Neural cell (in vitro differentiated cells): Measurements from ENCODE around the gene ADM2. TPM values are rescaled to one million over a fixed set of nuclear protein-coding genes. Genes with fewer than 3 reads are reported as not detected.

ENCODE experiments used
- H2AFZ ChIP-seq: fragments of 200-600, 300-800 bp; sonication (generic), shearing (Covaris generic); 2 replicates; pipeline ENCODE4 v1.6.0; 2014; ENCODE audit warnings: low read depth, mild to moderate bottlenecking, antibody characterized with exemption, low read length, moderate library complexity
- H3F3A ChIP-seq: fragments of 200-600 bp; shearing (Covaris generic); 2 replicates; pipeline ENCODE4 v1.6.1; 2016; ENCODE audit warnings: mild to moderate bottlenecking, moderate library complexity, mixed read lengths, antibody characterized with exemption, low read length; ENCODE audit not compliant: insufficient read depth, poor library complexity, severe bottlenecking
- H3K27ac ChIP-seq: fragments of 200-600, 300-800 bp; sonication (generic), shearing (Covaris generic); 2 replicates; pipeline ENCODE4 v1.5.1; 2014; ENCODE audit warnings: mild to moderate bottlenecking, low read length, moderate library complexity
- H3K27me3 ChIP-seq: fragments of 300-800, 200-600 bp; sonication (generic), shearing (Covaris generic); 2 replicates; pipeline ENCODE4 v1.6.0; 2014; ENCODE audit warnings: mild to moderate bottlenecking, low read depth, low read length, moderate library complexity; ENCODE audit not compliant: insufficient read depth
- H3K36me3 ChIP-seq: fragments of 300-800, 200-600 bp; sonication (generic), shearing (Covaris generic); 2 replicates; pipeline ENCODE4 v1.5.1; 2014; ENCODE audit warnings: mild to moderate bottlenecking, antibody characterized with exemption, low read length, moderate library complexity; ENCODE audit not compliant: insufficient read depth
- H3K4me2 ChIP-seq: fragments of 300-800, 200-600 bp; sonication (generic), shearing (Covaris generic); 2 replicates; pipeline ENCODE4 v1.6.0; 2014; ENCODE audit warnings: mild to moderate bottlenecking, low read length
- H3K4me3 ChIP-seq: fragments of 300-800, 200-600 bp; sonication (generic), shearing (Covaris generic); 2 replicates; pipeline ENCODE4 v1.5.1; 2014; ENCODE audit warnings: mild to moderate bottlenecking, low read length, moderate library complexity
- H3K79me2 ChIP-seq: fragments of 200-600 bp; shearing (Covaris generic); replicated peaks from 2 replicates; pipeline ENCODE4 v1.6.0; 2014; ENCODE audit warnings: mild to moderate bottlenecking, low read length, moderate library complexity; ENCODE audit not compliant: insufficient read depth
- H3K9ac ChIP-seq: fragments of 300-800, 200-600 bp; sonication (generic), shearing (Covaris generic); 2 replicates; pipeline ENCODE4 v1.6.1; 2016; ENCODE audit warnings: mild to moderate bottlenecking, low read length, mixed read lengths
- H3K9me2 ChIP-seq: fragments of 200-600 bp; shearing (Covaris generic); 2 replicates; pipeline ENCODE4 v1.6.1; 2016; ENCODE audit warnings: mild to moderate bottlenecking, low read length, mixed read lengths; ENCODE audit not compliant: insufficient read depth
- H3K9me3 ChIP-seq: fragments of 200-600, 300-800 bp; sonication (generic), shearing (Covaris generic); 2 replicates; pipeline ENCODE4 v1.6.1; 2016; ENCODE audit warnings: mild to moderate bottlenecking, mixed run types, low read length, moderate library complexity, mixed read lengths
- H4K20me1 ChIP-seq: fragments of 200-600 bp; shearing (Covaris generic); 2 replicates; pipeline ENCODE4 v1.6.1; 2016; ENCODE audit warnings: mild to moderate bottlenecking, mixed run types; ENCODE audit not compliant: insufficient read depth
- CTCF ChIP-seq: fragments of 450-650 bp; IDR thresholded peaks from 2 replicates; pipeline ENCODE4 v1.5.1; 2014; ENCODE audit warnings: antibody characterized with exemption, mild to moderate bottlenecking, moderate library complexity; ENCODE audit not compliant: poor library complexity, severe bottlenecking
- EP300 ChIP-seq: fragments of 450-650 bp; conservative IDR thresholded peaks from 2 replicates; pipeline ENCODE4 v1.6.1; 2014; ENCODE audit warnings: antibody characterized with exemption, mild to moderate bottlenecking, moderate library complexity; ENCODE audit not compliant: poor library complexity, severe bottlenecking
- EZH2 ChIP-seq: fragments of 200-600, 300-800 bp; shearing (Covaris generic), sonication (generic); IDR thresholded peaks from 2 replicates; pipeline ENCODE4 v1.6.1; 2014; ENCODE audit warnings: antibody characterized with exemption, low read length, borderline replicate concordance, mild to moderate bottlenecking; ENCODE audit not compliant: insufficient read depth, poor library complexity, severe bottlenecking
- MXI1 ChIP-seq: fragments of 450-650 bp; conservative IDR thresholded peaks from 2 replicates; pipeline ENCODE4 v1.6.1; 2014; ENCODE audit warnings: antibody characterized with exemption, mild to moderate bottlenecking; ENCODE audit not compliant: poor library complexity, severe bottlenecking
- POLR2AphosphoS5 ChIP-seq: IDR thresholded peaks from 2 replicates; pipeline ENCODE4 v1.6.1; 2012
- RAD21 ChIP-seq: fragments of 450-650 bp; conservative IDR thresholded peaks from 2 replicates; pipeline ENCODE4 v1.6.1; 2014; ENCODE audit warnings: antibody characterized with exemption, mild to moderate bottlenecking, moderate library complexity
- REST ChIP-seq: IDR thresholded peaks from 2 replicates; pipeline ENCODE4 v1.6.1; 2012; ENCODE audit warnings: borderline replicate concordance
- SMC3 ChIP-seq: fragments of 450-650 bp; conservative IDR thresholded peaks from 2 replicates; pipeline ENCODE4 v1.6.1; 2014; ENCODE audit warnings: antibody characterized with exemption, mild to moderate bottlenecking, moderate library complexity; ENCODE audit not compliant: poor library complexity
- TAF1 ChIP-seq: IDR thresholded peaks from 2 replicates; pipeline ENCODE4 v1.6.1; 2012; ENCODE audit warnings: low read depth
- polyA plus RNA-seq: library from polyadenylated mRNA; depleted of rRNA; stranded (reverse); fragments of >200 nt; gene quantifications from 2 replicates; pipeline ENCODE4 v1.2.3, GENCODE V29; 2014

The ADM2 gene
- polyA plus RNA-seq, 1 donor from 2014 or later: not detected

- Histone ChIP-seq H3K4me2 (no peak overlapping the region), H2AFZ (no peak overlapping the region), H3K27me3 (peaks cover 32% of the 10 kb centered on the region), H3K9ac (no peak overlapping the region), H3K27ac (no peak overlapping the region), H3K36me3 (no peaks in the 10 kb centered on the region), H3K9me3 (no peaks in the 10 kb centered on the region), H3K79me2 (no peaks in the 10 kb centered on the region), H3K9me2 (no peaks in the 10 kb centered on the region), H3K4me3 (no peak overlapping the region), H3F3A (no peaks in the 10 kb centered on the region), H4K20me1 (no peaks in the 10 kb centered on the region)
- TF ChIP-seq REST: no peak
- no peak for TF ChIP-seq TAF1
Measured at GRCh38 chr22:50481045-50481439, 301 bp upstream of the ADM2 start.

- Histone ChIP-seq H3K36me3 (no peaks in the 10 kb centered on the region), H2AFZ (no peak overlapping the region), H4K20me1 (no peaks in the 10 kb centered on the region), H3K27me3 (peaks cover 32% of the 10 kb centered on the region), H3K4me2 (no peak overlapping the region), H3K9ac (no peak overlapping the region), H3K27ac (no peak overlapping the region), H3K9me3 (no peaks in the 10 kb centered on the region), H3K9me2 (no peaks in the 10 kb centered on the region), H3F3A (no peaks in the 10 kb centered on the region), H3K79me2 (no peaks in the 10 kb centered on the region), H3K4me3 (no peak overlapping the region)
- TF ChIP-seq SMC3: no peak
- TF ChIP-seq EP300: no peak
- TF ChIP-seq EZH2: no peak
- no peak for TF ChIP-seq CTCF
- no peak for TF ChIP-seq REST
- TF ChIP-seq MXI1: no peak
- TF ChIP-seq TAF1: no peak
- no peak for TF ChIP-seq RAD21
- TF ChIP-seq POLR2AphosphoS5: no peak
Measured at GRCh38 chr22:50482107-50483074, 1.0 kb downstream of the ADM2 start.
